Immature natural killer cell (primary cell): ENCODE results near the gene MADCAM1. TPM values are rescaled to one million over a fixed set of nuclear protein-coding genes. Genes with fewer than 3 reads are reported as not detected.

ENCODE experiments used
- DNase-seq, 3 donors: peaks; one replicate each; pipeline ENCODE4 v3.0.0; 2022; ENCODE audit warnings: mixed read lengths in 1 of 3
- H3K27ac Mint-ChIP-seq, 6 donors: one replicate each; pipeline ENCODE4 v1.8.0; 2020; ENCODE audit warnings: mixed read lengths in 6 of 6, mild to moderate bottlenecking in 5 of 6, inconsistent platforms in 4 of 6, moderate library complexity in 3 of 6
- H3K27me3 Mint-ChIP-seq, 3 donors: one replicate each; pipeline ENCODE4 v1.8.0; 2020 to 2021; ENCODE audit warnings: low read depth in 3 of 3, mild to moderate bottlenecking in 3 of 3, mixed read lengths in 3 of 3, moderate library complexity in 3 of 3, inconsistent platforms in 1 of 3
- H3K36me3 Mint-ChIP-seq, 3 donors: one replicate each; pipeline ENCODE4 v1.8.0; 2020; ENCODE audit warnings: mixed read lengths in 3 of 3, inconsistent platforms in 2 of 3, mild to moderate bottlenecking in 2 of 3
- H3K4me1 Mint-ChIP-seq, 2 donors: one replicate each; pipeline ENCODE4 v1.8.0; 2020; ENCODE audit warnings: inconsistent platforms in 2 of 2, mild to moderate bottlenecking in 2 of 2, mixed read lengths in 2 of 2, moderate library complexity in 1 of 2
- H3K4me3 Mint-ChIP-seq, 5 donors: one replicate each; pipeline ENCODE4 v1.8.0; 2020; ENCODE audit warnings: mild to moderate bottlenecking in 5 of 5, mixed read lengths in 5 of 5, inconsistent platforms in 3 of 5, moderate library complexity in 3 of 5
- H3K9me3 Mint-ChIP-seq, 6 donors: one replicate each; pipeline ENCODE4 v1.8.0; 2020; ENCODE audit warnings: mild to moderate bottlenecking in 6 of 6, mixed read lengths in 6 of 6, inconsistent platforms in 4 of 6, moderate library complexity in 3 of 6
- polyA plus RNA-seq, 3 donors: library from polyadenylated mRNA; unstranded; fragments of 300-500 nt; fragmentation: Illumina TruSeq; gene quantifications; one replicate each; pipeline ENCODE4 v1.2.3, GENCODE V29; 2021

MADCAM1 gene
- polyA plus RNA-seq, 3 donors from 2014 or later, result 0.30 TPM; not detected in 2

GRCh38 chr19:531753-532560 lies 35.7 kb downstream of the MADCAM1 start, which contains the start of gene CDC34:
Gene CDC34 (plus strand): TSS chr19:531760. CDS start chr19:531932, 172 bp downstream.
- peak within 1 kb of the TSS; percentile 48 to 96 (median 88) for H3K27ac Mint-ChIP-seq
- DNase-seq, result no peak
- H3K27me3 Mint-ChIP-seq, result peaks cover 0 to 9% (median 8%) of the 10 kb centered on the region in 3 donors
- H3K4me1 Mint-ChIP-seq, result peaks cover 13 to 24% of the 10 kb centered on the region in 2 donors
- no peaks in the 10 kb centered on the region for H3K9me3 Mint-ChIP-seq
- H3K4me3 Mint-ChIP-seq, result peak within 1 kb of the TSS; percentile 85 to 92 (median 89)
- no peaks in the 10 kb centered on the region for H3K36me3 Mint-ChIP-seq

GRCh38 chr19:532561-533363 lies 36.5 kb downstream of the MADCAM1 start:
- peaks cover 0 to 8% (median 8%) of the 10 kb centered on the region in 3 donors for H3K27me3 Mint-ChIP-seq

GRCh38 chr19:533364-534058 lies 37.2 kb downstream of the MADCAM1 start:
- Mint-ChIP-seq H3K4me3 (peak overlapping the region; percentile 85 to 92 (median 89)), H3K27ac (peak overlapping the region in 5 of 6 donors; percentile 83 to 96 (median 92)), H3K36me3 (peaks cover 4 to 8% (median 7%) of the 10 kb centered on the region in 3 donors), H3K9me3 (no peaks in the 10 kb centered on the region), H3K27me3 (peaks cover 0 to 11% (median 3%) of the 10 kb centered on the region in 3 donors), H3K4me1 (peaks cover 13 to 29% of the 10 kb centered on the region in 2 donors)
- no peak for DNase-seq

More at GRCh38 chr19:532561-533363, 36.5 kb downstream of the MADCAM1 start:
- no peaks in the 10 kb centered on the region for H3K9me3 Mint-ChIP-seq
- H3K4me3 Mint-ChIP-seq, result peak overlapping the region; percentile 85 to 92 (median 89)
- H3K36me3 Mint-ChIP-seq, result peaks cover 0 to 1% (median 0%) of the 10 kb centered on the region in 3 donors
- peak overlapping the region; percentile 83 to 96 (median 92) for H3K27ac Mint-ChIP-seq
- DNase-seq, result peak; percentile 39 to 44 (median 43)
- H3K4me1 Mint-ChIP-seq, result peaks cover 13 to 24% of the 10 kb centered on the region in 2 donors

- H3K4me1 Mint-ChIP-seq, result peaks cover 13 to 29% of the 10 kb centered on the region in 2 donors
- H3K9me3 Mint-ChIP-seq, result no peaks in the 10 kb centered on the region
- peaks cover 0 to 12% (median 3%) of the 10 kb centered on the region in 3 donors for H3K27me3 Mint-ChIP-seq
- H3K36me3 Mint-ChIP-seq, result peaks cover 4 to 8% (median 8%) of the 10 kb centered on the region in 3 donors
- no peak for DNase-seq
- H3K27ac Mint-ChIP-seq, result peak overlapping the region in 2 of 6 donors; percentile 92 to 95
- peak overlapping the region in 4 of 5 donors; percentile 36 to 92 (median 87) for H3K4me3 Mint-ChIP-seq
Observed at GRCh38 chr19:534088-534487, 37.8 kb downstream of the MADCAM1 start.

- Mint-ChIP-seq H3K4me3 (peak overlapping the region in 3 of 5 donors; percentile 40 to 55 (median 52)), H3K27ac (peak overlapping the region in 2 of 6 donors; percentile 79), H3K9me3 (no peaks in the 10 kb centered on the region), H3K4me1 (peaks cover 13 to 26% of the 10 kb centered on the region in 2 donors), H3K27me3 (peaks cover 0 to 12% (median 3%) of the 10 kb centered on the region in 3 donors), H3K36me3 (peaks cover 4 to 8% (median 8%) of the 10 kb centered on the region in 3 donors)
- no peak for DNase-seq
Observed at GRCh38 chr19:535017-535835, 38.9 kb downstream of the MADCAM1 start.

- no peak overlapping the region for H3K27ac Mint-ChIP-seq
- no peak for DNase-seq
- H3K9me3 Mint-ChIP-seq, result no peaks in the 10 kb centered on the region
- peaks cover 13 to 26% of the 10 kb centered on the region in 2 donors for H3K4me1 Mint-ChIP-seq
- H3K36me3 Mint-ChIP-seq, result peaks cover 4 to 8% (median 8%) of the 10 kb centered on the region in 3 donors
- H3K27me3 Mint-ChIP-seq, result peaks cover 0 to 6% (median 0%) of the 10 kb centered on the region in 3 donors
- H3K4me3 Mint-ChIP-seq, result no peak overlapping the region
Observed at GRCh38 chr19:536031-536880, 40.0 kb downstream of the MADCAM1 start.

- DNase-seq, result no peak
- H3K4me3 Mint-ChIP-seq, result no peak overlapping the region
Observed at GRCh38 chr19:536881-537404, 40.7 kb downstream of the MADCAM1 start.

GRCh38 chr19:538641-539428 lies 42.5 kb downstream of the MADCAM1 start:
- Mint-ChIP-seq H3K36me3 (peaks cover 4 to 8% (median 8%) of the 10 kb centered on the region in 3 donors), H3K27me3 (peaks cover 8 to 18% (median 10%) of the 10 kb centered on the region in 3 donors), H3K27ac (no peak overlapping the region), H3K4me3 (no peak overlapping the region), H3K4me1 (peaks cover 10 to 26% of the 10 kb centered on the region in 2 donors), H3K9me3 (no peaks in the 10 kb centered on the region)
- no peak for DNase-seq

More at GRCh38 chr19:536881-537404, 40.7 kb downstream of the MADCAM1 start:
- peaks cover 4 to 8% (median 8%) of the 10 kb centered on the region in 3 donors for H3K36me3 Mint-ChIP-seq
- H3K27me3 Mint-ChIP-seq, result peaks cover 0 to 6% (median 1%) of the 10 kb centered on the region in 3 donors
- no peak overlapping the region for H3K27ac Mint-ChIP-seq
- H3K4me1 Mint-ChIP-seq, result peaks cover 13 to 26% of the 10 kb centered on the region in 2 donors
- H3K9me3 Mint-ChIP-seq, result no peaks in the 10 kb centered on the region

- Mint-ChIP-seq H3K4me3 (no peak overlapping the region), H3K27me3 (peaks cover 11 to 20% (median 15%) of the 10 kb centered on the region in 3 donors), H3K27ac (no peak overlapping the region), H3K9me3 (no peaks in the 10 kb centered on the region), H3K4me1 (peaks cover 13 to 26% of the 10 kb centered on the region in 2 donors), H3K36me3 (peaks cover 4 to 8% (median 8%) of the 10 kb centered on the region in 3 donors)
- no peak for DNase-seq
Observed at GRCh38 chr19:539429-540030, 43.2 kb downstream of the MADCAM1 start.

- no peak overlapping the region for H3K4me3 Mint-ChIP-seq
- no peak for DNase-seq
- peaks cover 4 to 8% (median 8%) of the 10 kb centered on the region in 3 donors for H3K36me3 Mint-ChIP-seq
Observed at GRCh38 chr19:540867-541637, 44.8 kb downstream of the MADCAM1 start.

More at GRCh38 chr19:540867-541637, 44.8 kb downstream of the MADCAM1 start:
- H3K27me3 Mint-ChIP-seq, result peaks cover 11 to 25% (median 22%) of the 10 kb centered on the region in 3 donors
- no peaks in the 10 kb centered on the region for H3K9me3 Mint-ChIP-seq
- no peak overlapping the region for H3K27ac Mint-ChIP-seq
- peaks cover 21 to 31% of the 10 kb centered on the region in 2 donors for H3K4me1 Mint-ChIP-seq
